GM12878 (cell line): ENCODE measurements around the gene DCC. TPM values are rescaled to one million over a fixed set of nuclear protein-coding genes. Genes with fewer than 3 reads are reported as not detected.

Experiments
- ATAC-seq: fragments of 200-7000 bp; cut with Tn5 transposase; 3 replicates; pipeline ENCODE4 v1.9.1; 2020; ENCODE audit warnings: mild to moderate bottlenecking, moderate library complexity
- BruUV-seq: library from RNA; stranded (reverse); fragments of 400-500 nt; replicated peaks from 2 replicates; lab custom pipeline; 2021; lab: Mats Ljungman, UMichigan
- CTCF ChIA-PET: fragments of 300-600 bp; sonication (Branson Sonifier 250); formaldehyde crosslinking; extraction: SDS; loops from one replicate; lab custom pipeline; 2021; ENCODE audit warnings: inconsistent platforms; lab: Yijun Ruan, JAX
- POLR2A ChIA-PET: fragments of 350-600 bp; formaldehyde crosslinking; extraction: SDS; loops from one replicate; lab custom pipeline; 2021; ENCODE audit warnings: inconsistent platforms; lab: Charles Lee
- RAD21 ChIA-PET: fragments of 300-600 bp; sonication (Branson Sonifier 250); formaldehyde crosslinking; loops from one replicate; lab custom pipeline; 2023; ENCODE audit warnings: antibody characterized with exemption; ENCODE audit not compliant: unreplicated experiment; lab: Charles Lee
- SMC1A ChIA-PET: fragments of 300-600 bp; sonication (Branson Sonifier 250); formaldehyde crosslinking; loops from one replicate; lab custom pipeline; 2023; ENCODE audit not compliant: unreplicated experiment, uncharacterized antibody; lab: Charles Lee
- DNase-seq: peaks from one replicate; pipeline ENCODE4 v3.0.0-alpha.2; 2011; ENCODE audit warnings: low read depth, low spot score
- FAIRE-seq: peaks from 3 replicates; lab custom pipeline; 2011; peaks lifted over from hg19 to GRCh38; lab: Jason Lieb, UNC
- H2AFZ ChIP-seq: 2 replicates; pipeline ENCODE4 v1.6.0; 2011; ENCODE audit warnings: low read depth, low read length, control low read depth; ENCODE audit not compliant: control insufficient read depth
- H3K27ac ChIP-seq: 2 replicates; pipeline ENCODE4 v1.5.1; 2011; ENCODE audit warnings: control low read depth; ENCODE audit not compliant: control insufficient read depth, insufficient read depth
- H3K27me3 ChIP-seq, 2 experiments: replicated peaks in 1 of 2; 2 replicates each; pipeline versions ENCODE4 v1.6.0 to v1.6.1; 2011; ENCODE audit warnings: low read length in 1 of 2; ENCODE audit not compliant: control insufficient read depth in 2 of 2, insufficient read depth in 2 of 2
- H3K36me3 ChIP-seq, 2 experiments: 2 replicates each; pipeline ENCODE4 v1.5.1; 2011; ENCODE audit warnings: low read length in 1 of 2; ENCODE audit not compliant: control insufficient read depth in 2 of 2, insufficient read depth in 2 of 2
- H3K4me1 ChIP-seq: 2 replicates; pipeline ENCODE4 v1.6.1; 2011; ENCODE audit warnings: mild to moderate bottlenecking, low read length, moderate library complexity, mixed read lengths; ENCODE audit not compliant: control insufficient read depth, insufficient read depth
- H3K4me2 ChIP-seq: 2 replicates; pipeline ENCODE4 v1.6.0; 2011; ENCODE audit warnings: control low read depth; ENCODE audit not compliant: control insufficient read depth, insufficient read depth
- H3K4me3 ChIP-seq: fragments of 200-600 bp; sonication (generic); 2 replicates; pipeline ENCODE4 v1.5.1; 2016
- H3K79me2 ChIP-seq: 2 replicates; pipeline ENCODE4 v1.6.0; 2011; ENCODE audit warnings: low read length; ENCODE audit not compliant: control insufficient read depth, insufficient read depth
- H3K9ac ChIP-seq: 2 replicates; pipeline ENCODE4 v1.8.0; 2011; ENCODE audit warnings: low read length, control low read depth, mixed read lengths; ENCODE audit not compliant: control insufficient read depth, insufficient read depth
- H3K9me3 ChIP-seq: replicated peaks from 3 replicates; pipeline ENCODE4 v1.5.1; 2011; ENCODE audit warnings: mild to moderate bottlenecking, low read length; ENCODE audit not compliant: control insufficient read depth, insufficient read depth
- H4K20me1 ChIP-seq: 2 replicates; pipeline ENCODE4 v1.6.0; 2011; ENCODE audit not compliant: control insufficient read depth, insufficient read depth
- FOS ChIP-seq: IDR thresholded peaks from 3 replicates; pipeline ENCODE4 v1.6.1; 2011; ENCODE audit warnings: borderline replicate concordance; ENCODE audit not compliant: insufficient read length; ENCODE audit errors: extremely low read depth
- MYB ChIP-seq: fragments of 150-350 bp; IDR thresholded peaks from 2 replicates; pipeline ENCODE4 v1.6.1; 2014; ENCODE audit warnings: mild to moderate bottlenecking, low read depth, low read length, borderline replicate concordance
- SMAD5 ChIP-seq: IDR thresholded peaks from 2 replicates; pipeline ENCODE4 v1.6.1; 2016; ENCODE audit warnings: antibody characterized with exemption, low read depth
- SREBF2 ChIP-seq: IDR thresholded peaks from 2 replicates; pipeline ENCODE4 v1.6.1; 2012; ENCODE audit warnings: mild to moderate bottlenecking, low read length
- YBX1 ChIP-seq: fragments of 450-650 bp; IDR thresholded peaks from 2 replicates; pipeline ENCODE4 v1.6.1; 2016; ENCODE audit warnings: antibody characterized with exemption
- ZZZ3 ChIP-seq: IDR thresholded peaks from 2 replicates; pipeline ENCODE4 v1.6.1; 2011; ENCODE audit warnings: low read depth; ENCODE audit not compliant: control insufficient read depth, insufficient read length
- WGBS: methylation state at CpG from one replicate; pipeline ENCODE4 v1.1.6; 2016; ENCODE audit warnings: low lambda C conversion rate; ENCODE audit not compliant: insufficient replicate concordance, insufficient coverage; ENCODE audit errors: missing lambda C conversion rate; 5-methylcytosine and 5-hydroxymethylcytosine counted together
- in situ Hi-C: fragments of 300-500 bp; cut with MboI; formaldehyde crosslinking; loops from 9 replicates; pipeline ENCODE4 v1.14.3; 2018; ENCODE audit warnings: mixed read lengths
- intact Hi-C: fragments of 100-400 bp; cut with micrococcal nuclease; formaldehyde crosslinking; loops from one replicate; pipeline ENCODE4 v1.14.2; 2022; ENCODE audit not compliant: unreplicated experiment
- polyA plus RNA-seq, 11 experiments: library from polyadenylated mRNA; depleted of rRNA in 4 of 11; unstranded in 6 of 11; stranded (reverse) in 5 of 11; fragments of >200 nt; fragmentation: Nextera tagmentation in 4 of 11; fragmentation: Illumina TruSeq in 1 of 11; extraction: Ambion mirVana in 4 of 11; extraction: Trizol in 1 of 11; gene quantifications; 1 replicate in 1 of 11; 2 replicates in 10 of 11; pipeline versions ENCODE4 v1.2.1 to v1.2.3, GENCODE V29; 2011 to 2016; ENCODE audit warnings: inconsistent platforms in 2 of 11, missing spikeins in 2 of 11, low read depth in 1 of 11
- total RNA-seq, 4 experiments: library from RNA; depleted of rRNA in 3 of 4; stranded (reverse); fragments of >200 nt in 3 of 4; fragmentation: Illumina TruSeq in 1 of 4; extraction: Trizol in 1 of 4; gene quantifications; 2 replicates each; pipeline versions ENCODE4 v1.2.1 to v1.2.3, GENCODE V29; 2013 to 2021
- TF ChIP-seq, protein P1 (sequence below): fragments of 450-650 bp; IDR thresholded peaks from 2 replicates; pipeline ENCODE4 v1.6.1; 2017; ENCODE audit warnings: mild to moderate bottlenecking, moderate library complexity
- TF ChIP-seq, protein P2 (sequence below): fragments of 450-650 bp; formaldehyde crosslinking; IDR thresholded peaks from 2 replicates; pipeline ENCODE4 v1.4.0; 2022; ENCODE audit warnings: mild to moderate bottlenecking, moderate library complexity
- TF ChIP-seq, protein P3 (sequence below): fragments of 450-650 bp; formaldehyde crosslinking; IDR thresholded peaks from 2 replicates; pipeline ENCODE4 v1.4.0; 2020; ENCODE audit warnings: mild to moderate bottlenecking, moderate library complexity

The DCC gene
- total and polyA plus RNA-seq, 10 of the 15 experiments (the other 5 are each of a cell fraction or from before 2014, with no cell fraction given): 0.01 TPM; not detected in 9

DNA sequence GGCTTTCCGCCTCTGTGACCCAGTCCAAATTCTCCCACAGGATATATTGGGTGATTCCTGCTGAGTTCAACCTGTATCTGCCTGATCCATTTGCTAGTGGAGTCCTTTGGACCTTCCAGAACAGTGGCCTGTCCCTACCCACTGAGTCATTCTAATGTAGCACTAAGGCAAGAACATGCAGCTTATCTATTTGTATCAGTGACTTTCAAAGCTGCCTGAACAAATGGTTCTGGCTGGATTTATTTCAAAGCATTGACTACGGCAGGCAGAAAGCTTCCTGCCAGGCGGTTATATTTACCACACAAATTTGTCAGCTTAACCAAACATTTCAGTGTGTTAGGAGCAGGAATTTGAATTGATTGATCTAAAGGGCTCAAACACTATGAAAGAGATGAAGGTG lies 613.4 kb downstream of the DCC start:
- FAIRE-seq: no peak
- in situ Hi-C loops (no loop called here), intact Hi-C loops (no loop called here)
- SMC1A ChIA-PET: interaction anchor here (0.7 kb wide), 1 partner anchor 746 kb away, joined by 4 read pairs; no protein-coding TSS in a partner anchor
- DNase-seq: no peak
- Histone ChIP-seq H3K4me1 (no peaks in the 10 kb centered on the region), H4K20me1 (no peaks in the 10 kb centered on the region), H3K9me3 (no peaks in the 10 kb centered on the region), H2AFZ (no peak overlapping the region), H3K36me3 (no peaks in the 10 kb centered on the region), H3K4me2 (no peak overlapping the region), H3K4me3 (no peak overlapping the region), H3K27me3 (no peaks in the 10 kb centered on the region), H3K79me2 (no peaks in the 10 kb centered on the region), H3K27ac (no peak overlapping the region), H3K9ac (no peak overlapping the region)
- RAD21 ChIA-PET: no interaction called here
- BruUV-seq: no TSS peak
- no peak for ATAC-seq
- TF ChIP-seq YBX1 (no peak), FOS (no peak), ZZZ3 (no peak), SREBF2 (no peak), MYB (no peak), SMAD5 (no peak)
- TF ChIP-seq, protein P1, sequence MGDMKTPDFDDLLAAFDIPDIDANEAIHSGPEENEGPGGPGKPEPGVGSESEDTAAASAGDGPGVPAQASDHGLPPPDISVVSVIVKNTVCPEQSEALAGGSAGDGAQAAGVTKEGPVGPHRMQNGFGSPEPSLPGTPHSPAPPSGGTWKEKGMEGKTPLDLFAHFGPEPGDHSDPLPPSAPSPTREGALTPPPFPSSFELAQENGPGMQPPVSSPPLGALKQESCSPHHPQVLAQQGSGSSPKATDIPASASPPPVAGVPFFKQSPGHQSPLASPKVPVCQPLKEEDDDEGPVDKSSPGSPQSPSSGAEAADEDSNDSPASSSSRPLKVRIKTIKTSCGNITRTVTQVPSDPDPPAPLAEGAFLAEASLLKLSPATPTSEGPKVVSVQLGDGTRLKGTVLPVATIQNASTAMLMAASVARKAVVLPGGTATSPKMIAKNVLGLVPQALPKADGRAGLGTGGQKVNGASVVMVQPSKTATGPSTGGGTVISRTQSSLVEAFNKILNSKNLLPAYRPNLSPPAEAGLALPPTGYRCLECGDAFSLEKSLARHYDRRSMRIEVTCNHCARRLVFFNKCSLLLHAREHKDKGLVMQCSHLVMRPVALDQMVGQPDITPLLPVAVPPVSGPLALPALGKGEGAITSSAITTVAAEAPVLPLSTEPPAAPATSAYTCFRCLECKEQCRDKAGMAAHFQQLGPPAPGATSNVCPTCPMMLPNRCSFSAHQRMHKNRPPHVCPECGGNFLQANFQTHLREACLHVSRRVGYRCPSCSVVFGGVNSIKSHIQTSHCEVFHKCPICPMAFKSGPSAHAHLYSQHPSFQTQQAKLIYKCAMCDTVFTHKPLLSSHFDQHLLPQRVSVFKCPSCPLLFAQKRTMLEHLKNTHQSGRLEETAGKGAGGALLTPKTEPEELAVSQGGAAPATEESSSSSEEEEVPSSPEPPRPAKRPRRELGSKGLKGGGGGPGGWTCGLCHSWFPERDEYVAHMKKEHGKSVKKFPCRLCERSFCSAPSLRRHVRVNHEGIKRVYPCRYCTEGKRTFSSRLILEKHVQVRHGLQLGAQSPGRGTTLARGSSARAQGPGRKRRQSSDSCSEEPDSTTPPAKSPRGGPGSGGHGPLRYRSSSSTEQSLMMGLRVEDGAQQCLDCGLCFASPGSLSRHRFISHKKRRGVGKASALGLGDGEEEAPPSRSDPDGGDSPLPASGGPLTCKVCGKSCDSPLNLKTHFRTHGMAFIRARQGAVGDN: no peak
- TF ChIP-seq, protein P2, sequence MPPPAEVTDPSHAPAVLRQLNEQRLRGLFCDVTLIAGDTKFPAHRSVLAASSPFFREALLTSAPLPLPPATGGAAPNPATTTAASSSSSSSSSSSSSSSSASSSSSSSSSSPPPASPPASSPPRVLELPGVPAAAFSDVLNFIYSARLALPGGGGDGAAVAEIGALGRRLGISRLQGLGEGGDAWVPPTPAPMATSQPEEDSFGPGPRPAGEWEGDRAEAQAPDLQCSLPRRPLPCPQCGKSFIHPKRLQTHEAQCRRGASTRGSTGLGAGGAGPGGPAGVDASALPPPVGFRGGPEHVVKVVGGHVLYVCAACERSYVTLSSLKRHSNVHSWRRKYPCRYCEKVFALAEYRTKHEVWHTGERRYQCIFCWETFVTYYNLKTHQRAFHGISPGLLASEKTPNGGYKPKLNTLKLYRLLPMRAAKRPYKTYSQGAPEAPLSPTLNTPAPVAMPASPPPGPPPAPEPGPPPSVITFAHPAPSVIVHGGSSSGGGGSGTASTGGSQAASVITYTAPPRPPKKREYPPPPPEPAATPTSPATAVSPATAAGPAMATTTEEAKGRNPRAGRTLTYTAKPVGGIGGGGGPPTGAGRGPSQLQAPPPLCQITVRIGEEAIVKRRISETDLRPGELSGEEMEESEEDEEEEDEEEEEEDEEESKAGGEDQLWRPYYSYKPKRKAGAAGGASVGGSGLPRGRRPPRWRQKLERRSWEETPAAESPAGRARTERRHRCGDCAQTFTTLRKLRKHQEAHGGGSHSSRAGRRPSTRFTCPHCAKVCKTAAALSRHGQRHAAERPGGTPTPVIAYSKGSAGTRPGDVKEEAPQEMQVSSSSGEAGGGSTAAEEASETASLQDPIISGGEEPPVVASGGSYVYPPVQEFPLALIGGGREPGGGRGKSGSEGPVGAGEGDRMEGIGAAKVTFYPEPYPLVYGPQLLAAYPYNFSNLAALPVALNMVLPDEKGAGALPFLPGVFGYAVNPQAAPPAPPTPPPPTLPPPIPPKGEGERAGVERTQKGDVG: no peak
- TF ChIP-seq, protein P3, sequence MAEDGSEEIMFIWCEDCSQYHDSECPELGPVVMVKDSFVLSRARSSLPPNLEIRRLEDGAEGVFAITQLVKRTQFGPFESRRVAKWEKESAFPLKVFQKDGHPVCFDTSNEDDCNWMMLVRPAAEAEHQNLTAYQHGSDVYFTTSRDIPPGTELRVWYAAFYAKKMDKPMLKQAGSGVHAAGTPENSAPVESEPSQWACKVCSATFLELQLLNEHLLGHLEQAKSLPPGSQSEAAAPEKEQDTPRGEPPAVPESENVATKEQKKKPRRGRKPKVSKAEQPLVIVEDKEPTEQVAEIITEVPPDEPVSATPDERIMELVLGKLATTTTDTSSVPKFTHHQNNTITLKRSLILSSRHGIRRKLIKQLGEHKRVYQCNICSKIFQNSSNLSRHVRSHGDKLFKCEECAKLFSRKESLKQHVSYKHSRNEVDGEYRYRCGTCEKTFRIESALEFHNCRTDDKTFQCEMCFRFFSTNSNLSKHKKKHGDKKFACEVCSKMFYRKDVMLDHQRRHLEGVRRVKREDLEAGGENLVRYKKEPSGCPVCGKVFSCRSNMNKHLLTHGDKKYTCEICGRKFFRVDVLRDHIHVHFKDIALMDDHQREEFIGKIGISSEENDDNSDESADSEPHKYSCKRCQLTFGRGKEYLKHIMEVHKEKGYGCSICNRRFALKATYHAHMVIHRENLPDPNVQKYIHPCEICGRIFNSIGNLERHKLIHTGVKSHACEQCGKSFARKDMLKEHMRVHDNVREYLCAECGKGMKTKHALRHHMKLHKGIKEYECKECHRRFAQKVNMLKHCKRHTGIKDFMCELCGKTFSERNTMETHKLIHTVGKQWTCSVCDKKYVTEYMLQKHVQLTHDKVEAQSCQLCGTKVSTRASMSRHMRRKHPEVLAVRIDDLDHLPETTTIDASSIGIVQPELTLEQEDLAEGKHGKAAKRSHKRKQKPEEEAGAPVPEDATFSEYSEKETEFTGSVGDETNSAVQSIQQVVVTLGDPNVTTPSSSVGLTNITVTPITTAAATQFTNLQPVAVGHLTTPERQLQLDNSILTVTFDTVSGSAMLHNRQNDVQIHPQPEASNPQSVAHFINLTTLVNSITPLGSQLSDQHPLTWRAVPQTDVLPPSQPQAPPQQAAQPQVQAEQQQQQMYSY: no peak
- CTCF ChIA-PET: interaction anchor here (0.6 kb wide), 1 partner anchor 432 kb away, joined by 3 read pairs; no protein-coding TSS in a partner anchor
- POLR2A ChIA-PET: no interaction called here
- WGBS: 0% methylated on average over 3 of the region's 3 CpGs
